ENCODE measurements around the gene DPP3.

DPP3 gene

GRCh38 chr11:66548774-66549630 lies 68.8 kb downstream of the DPP3 start:
- TF ChIP-seq CTCF (IDR thresholded peaks at IDR 0.05; ENCODE audit: control extremely low read depth, extremely low read depth, low read depth, missing control alignments): no peak
- ChIA-PET POLR2A (interaction anchor here (0.7 kb wide), 1 partner anchor 478 kb away, joined by 4 read pairs; no protein-coding TSS in a partner anchor), CTCF (no interaction called here)
- no peak for DNase-seq (ENCODE audit: extremely low spot score)

- ChIA-PET CTCF (no interaction called here), POLR2A (interaction anchor here (0.7 kb wide), 1 partner anchor 478 kb away, joined by 4 read pairs; no protein-coding TSS in a partner anchor)
- DNase-seq (ENCODE audit: extremely low spot score): no peak
- TF ChIP-seq CTCF (IDR thresholded peaks at IDR 0.05; ENCODE audit: control extremely low read depth, extremely low read depth, low read depth, missing control alignments): no peak
Measured at GRCh38 chr11:66549696-66550095, 69.5 kb downstream of the DPP3 start.

GRCh38 chr11:66550887-66551286 lies 70.7 kb downstream of the DPP3 start:
- no peak for DNase-seq (ENCODE audit: extremely low spot score)
- POLR2A ChIA-PET: no interaction called here
- no peak for TF ChIP-seq CTCF (IDR thresholded peaks at IDR 0.05; ENCODE audit: control extremely low read depth, extremely low read depth, low read depth, missing control alignments)
- CTCF ChIA-PET: interaction anchor here (0.9 kb wide), 1 partner anchor 87 kb away, joined by 3 read pairs; no protein-coding TSS in a partner anchor

- POLR2A ChIA-PET: no interaction called here
- CTCF ChIA-PET: interaction anchor here (1.3 kb wide), 1 partner anchor 147 kb away, joined by 4 read pairs; no protein-coding TSS in a partner anchor
Measured at GRCh38 chr11:66554602-66555001, 74.4 kb downstream of the DPP3 start.

GRCh38 chr11:66555416-66555815 lies 75.2 kb downstream of the DPP3 start:
- POLR2A ChIA-PET: no interaction called here
- DNase-seq (ENCODE audit: extremely low spot score): no peak
- TF ChIP-seq CTCF (IDR thresholded peaks at IDR 0.05; ENCODE audit: control extremely low read depth, extremely low read depth, low read depth, missing control alignments): no peak
- CTCF ChIA-PET: interaction anchor here (1.3 kb wide), 1 partner anchor 148 kb away, joined by 4 read pairs; no protein-coding TSS in a partner anchor

More at GRCh38 chr11:66554602-66555001, 74.4 kb downstream of the DPP3 start:
- no peak for TF ChIP-seq CTCF (IDR thresholded peaks at IDR 0.05; ENCODE audit: control extremely low read depth, extremely low read depth, low read depth, missing control alignments)
- no peak for DNase-seq (ENCODE audit: extremely low spot score)

- TF ChIP-seq CTCF (IDR thresholded peaks at IDR 0.05; ENCODE audit: control extremely low read depth, extremely low read depth, low read depth, missing control alignments): no peak
- ChIA-PET POLR2A (no interaction called here), CTCF (no interaction called here)
- DNase-seq (ENCODE audit: extremely low spot score): no peak
Measured at GRCh38 chr11:66556086-66556485, 75.9 kb downstream of the DPP3 start.
